GM12875 (cell line): ENCODE data around the gene MARCHF11.

Experiments used
- H3K4me3 ChIP-seq: one replicate; pipeline ENCODE4 v1.5.1; 2011; ENCODE audit warnings: low read depth, low read length, control low read depth
- TF ChIP-seq, protein P1 (sequence below): IDR thresholded peaks from 2 replicates; pipeline ENCODE4 v1.5.1; 2011; ENCODE audit warnings: low read depth, mild to moderate bottlenecking, control low read depth, inconsistent platforms, low read length, moderate library complexity, borderline replicate concordance; ENCODE audit not compliant: insufficient read depth

The MARCHF11 gene

DNA sequence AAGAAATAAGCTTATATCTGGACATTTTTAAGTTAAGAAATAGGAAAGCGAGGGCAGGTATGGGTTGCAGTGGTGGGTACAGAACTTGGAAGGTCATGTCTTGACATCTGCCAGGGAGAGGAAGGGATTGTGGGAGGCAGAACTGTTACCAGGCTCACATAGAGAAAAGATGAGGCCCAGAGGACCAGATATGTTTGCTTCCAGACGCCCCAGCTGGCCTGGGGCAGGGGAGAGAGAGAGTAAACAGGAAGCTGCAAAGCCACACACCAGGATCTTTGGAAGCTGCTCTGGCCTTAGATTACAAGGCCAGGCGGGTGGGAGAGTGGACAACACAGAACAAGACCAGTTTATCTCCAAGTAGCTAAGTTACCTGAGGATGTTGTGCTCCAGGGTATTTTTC is 71.2 kb downstream of the MARCHF11 start:
- TF ChIP-seq, protein P1, sequence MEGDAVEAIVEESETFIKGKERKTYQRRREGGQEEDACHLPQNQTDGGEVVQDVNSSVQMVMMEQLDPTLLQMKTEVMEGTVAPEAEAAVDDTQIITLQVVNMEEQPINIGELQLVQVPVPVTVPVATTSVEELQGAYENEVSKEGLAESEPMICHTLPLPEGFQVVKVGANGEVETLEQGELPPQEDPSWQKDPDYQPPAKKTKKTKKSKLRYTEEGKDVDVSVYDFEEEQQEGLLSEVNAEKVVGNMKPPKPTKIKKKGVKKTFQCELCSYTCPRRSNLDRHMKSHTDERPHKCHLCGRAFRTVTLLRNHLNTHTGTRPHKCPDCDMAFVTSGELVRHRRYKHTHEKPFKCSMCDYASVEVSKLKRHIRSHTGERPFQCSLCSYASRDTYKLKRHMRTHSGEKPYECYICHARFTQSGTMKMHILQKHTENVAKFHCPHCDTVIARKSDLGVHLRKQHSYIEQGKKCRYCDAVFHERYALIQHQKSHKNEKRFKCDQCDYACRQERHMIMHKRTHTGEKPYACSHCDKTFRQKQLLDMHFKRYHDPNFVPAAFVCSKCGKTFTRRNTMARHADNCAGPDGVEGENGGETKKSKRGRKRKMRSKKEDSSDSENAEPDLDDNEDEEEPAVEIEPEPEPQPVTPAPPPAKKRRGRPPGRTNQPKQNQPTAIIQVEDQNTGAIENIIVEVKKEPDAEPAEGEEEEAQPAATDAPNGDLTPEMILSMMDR, result no peak
- no peak overlapping the region for H3K4me3 ChIP-seq

DNA sequence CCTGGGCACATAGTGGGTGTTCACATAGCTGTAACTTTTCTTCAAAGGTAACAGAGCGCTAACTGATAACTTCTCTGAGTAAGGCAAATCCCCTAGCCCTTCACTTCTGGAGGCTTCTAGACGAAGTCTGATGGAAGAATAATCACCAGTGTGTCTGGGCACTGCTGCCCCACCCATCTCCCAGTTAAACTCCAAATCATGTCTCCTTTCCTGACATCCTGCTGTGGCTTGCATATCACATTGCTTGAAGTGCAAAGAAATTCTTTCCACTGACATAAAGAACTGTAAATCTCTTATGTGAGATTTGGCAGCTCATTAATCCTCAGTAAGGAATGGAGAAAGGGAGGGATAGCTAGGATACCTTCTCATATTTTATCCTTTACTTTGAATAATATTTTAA is 74.6 kb downstream of the MARCHF11 start:
- H3K4me3 ChIP-seq, result no peak overlapping the region
- TF ChIP-seq, protein P1, result no peak

DNA sequence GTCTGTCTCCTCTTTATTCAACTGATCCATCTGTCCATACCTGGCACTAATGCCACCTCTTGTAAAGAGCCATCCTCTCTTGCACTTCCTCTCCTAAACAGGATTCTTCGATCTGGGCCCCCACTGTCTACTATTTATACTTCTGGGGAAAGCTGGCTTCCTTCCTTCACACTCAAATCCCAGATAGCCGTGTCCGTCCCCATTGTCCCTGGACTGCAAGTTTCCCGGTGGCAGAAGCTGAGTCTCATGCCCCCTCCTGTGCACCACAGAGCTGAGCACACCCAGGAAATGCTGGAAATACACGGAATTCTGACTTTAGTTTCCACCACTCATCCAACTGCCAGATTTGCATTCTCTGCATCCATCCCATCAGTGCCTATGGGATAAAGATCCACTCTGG is 84.0 kb downstream of the MARCHF11 start:
- H3K4me3 ChIP-seq, result no peak overlapping the region
- TF ChIP-seq, protein P1, result no peak

DNA sequence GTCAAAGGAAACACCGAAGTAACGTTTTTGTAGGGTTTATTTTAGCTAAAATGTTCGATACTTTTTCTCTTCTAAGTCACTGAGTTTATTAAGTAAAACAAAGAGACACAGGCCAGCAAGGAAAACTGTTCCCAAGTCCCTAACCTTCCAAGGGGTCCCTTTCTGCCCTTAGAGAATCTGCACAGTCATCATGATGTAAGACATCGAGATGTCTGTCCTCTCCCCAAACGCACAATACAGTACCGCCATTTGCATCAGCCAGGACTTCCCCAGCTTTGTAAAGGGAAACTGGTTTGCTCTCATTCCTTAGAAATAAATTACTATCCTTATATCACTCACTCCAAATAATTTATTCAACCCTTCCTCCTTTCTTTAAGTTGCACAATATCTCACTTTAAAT is 89.3 kb downstream of the MARCHF11 start:
- TF ChIP-seq, protein P1, result no peak
- no peak overlapping the region for H3K4me3 ChIP-seq

DNA sequence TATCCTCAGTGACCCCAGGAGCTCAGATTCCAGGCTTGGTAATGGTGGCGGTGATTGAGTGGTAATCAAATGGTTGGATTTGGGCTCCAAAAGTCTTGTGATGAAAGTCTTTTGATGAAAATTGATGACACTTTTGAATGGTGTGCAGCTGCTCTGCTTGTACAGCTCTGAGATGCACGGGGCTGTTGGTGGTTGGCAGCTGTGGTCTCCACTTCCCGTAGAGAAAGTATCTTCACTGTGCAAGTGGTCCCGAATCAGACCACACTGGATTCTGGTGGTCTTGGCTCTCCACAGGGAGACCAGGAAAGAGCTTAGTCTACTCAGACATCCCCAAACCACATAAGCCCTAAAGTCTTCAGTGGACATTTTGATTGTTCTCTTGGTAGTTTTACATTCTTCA is 96.6 kb downstream of the MARCHF11 start:
- TF ChIP-seq, protein P1, result no peak
- H3K4me3 ChIP-seq, result no peak overlapping the region

DNA sequence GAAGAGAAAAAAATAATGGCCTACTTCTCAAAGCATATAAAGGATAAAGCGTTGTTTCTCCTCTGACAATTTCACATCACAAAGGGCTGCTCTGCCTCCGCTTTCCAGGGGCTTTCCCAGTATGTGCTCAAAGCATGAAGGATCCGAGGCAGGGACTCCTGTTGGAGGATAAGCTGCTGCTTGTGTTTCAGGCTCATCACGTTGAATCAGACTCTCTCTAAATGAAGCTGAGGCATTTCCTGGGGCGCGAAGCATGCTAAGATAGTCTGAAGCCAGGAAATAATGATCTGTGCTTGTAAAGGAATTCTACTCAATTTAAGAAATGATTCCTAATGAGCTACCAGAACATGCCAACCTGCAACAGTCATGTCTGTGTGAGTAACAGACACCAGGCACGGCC is 97.5 kb downstream of the MARCHF11 start:
- TF ChIP-seq, protein P1, result no peak
- no peak overlapping the region for H3K4me3 ChIP-seq

DNA sequence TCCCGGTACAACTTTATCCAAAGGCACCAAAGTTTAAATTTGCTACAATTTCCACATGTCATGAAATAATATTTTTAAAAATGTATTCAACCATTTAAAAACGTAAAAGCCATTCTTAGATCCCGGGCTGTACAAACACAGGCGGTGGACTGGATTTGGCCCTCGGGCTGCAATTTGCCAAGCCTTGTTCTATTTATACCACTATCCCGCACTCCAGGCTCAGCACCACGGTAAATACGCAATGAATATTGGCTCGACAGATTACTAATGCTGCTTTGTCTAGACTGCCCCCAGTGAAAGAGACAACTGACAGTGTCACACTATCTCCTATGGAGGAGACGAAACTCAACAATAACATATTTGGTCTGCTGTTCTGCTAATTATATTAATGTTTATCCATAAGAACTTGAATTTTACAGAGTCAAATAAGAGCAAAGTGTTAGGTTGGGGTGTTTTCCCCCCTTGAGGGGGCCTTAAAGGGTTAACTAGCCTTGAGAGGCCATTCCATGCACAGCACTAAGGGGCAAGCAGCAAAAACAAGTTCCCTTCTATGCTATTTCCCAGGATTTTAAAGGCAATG is 98.1 kb downstream of the MARCHF11 start:
- H3K4me3 ChIP-seq, result no peak overlapping the region
- TF ChIP-seq, protein P1, result no peak
